A673 (cell line): ENCODE data around the gene CD79A. TPM values are rescaled to one million over a fixed set of nuclear protein-coding genes. Genes with fewer than 3 reads are reported as not detected.

Source experiments
- BruUV-seq: library from RNA; stranded (reverse); fragments of 400-500 nt; replicated peaks from 2 replicates; lab custom pipeline; 2021; lab: Mats Ljungman, UMichigan
- CTCF ChIA-PET: fragments of 300-600 bp; sonication (Branson Sonifier 250); formaldehyde crosslinking; loops from one replicate; lab custom pipeline; 2022; ENCODE audit warnings: antibody characterized with exemption; lab: Charles Lee
- POLR2A ChIA-PET: fragments of 300-600 bp; sonication (Branson Sonifier 250); formaldehyde crosslinking; loops from one replicate; lab custom pipeline; 2022; ENCODE audit warnings: antibody characterized with exemption; ENCODE audit not compliant: low non-redundant PET; lab: Charles Lee
- DNase-seq: peaks from one replicate; pipeline ENCODE4 v3.0.0-alpha.2; 2015; ENCODE audit warnings: low spot score
- H3K27ac ChIP-seq: fragments of 200-600 bp; sonication (generic); 2 replicates; pipeline ENCODE4 v1.5.1; 2016; ENCODE audit warnings: mixed run types, low read depth, mild to moderate bottlenecking, mixed read lengths, antibody characterized with exemption, low read length; ENCODE audit not compliant: poor library complexity, severe bottlenecking
- H3K27me3 ChIP-seq: fragments of 200-600 bp; sonication (generic); replicated peaks from 2 replicates; pipeline ENCODE4 v1.6.1; 2017; ENCODE audit warnings: mixed run types, low read depth, mild to moderate bottlenecking, mixed read lengths, antibody characterized with exemption, low read length; ENCODE audit not compliant: insufficient read depth, poor library complexity
- H3K36me3 ChIP-seq: fragments of 200-600 bp; sonication (generic); 2 replicates; pipeline ENCODE4 v1.6.1; 2016; ENCODE audit warnings: mixed run types, mild to moderate bottlenecking, mixed read lengths, antibody characterized with exemption, low read length; ENCODE audit not compliant: insufficient read depth, poor library complexity, severe bottlenecking
- H3K4me1 ChIP-seq: fragments of 200-600 bp; sonication (generic); 2 replicates; pipeline ENCODE4 v1.6.1; 2017; ENCODE audit warnings: mixed run types, mild to moderate bottlenecking, mixed read lengths, antibody characterized with exemption, low read length; ENCODE audit not compliant: insufficient read depth, poor library complexity, severe bottlenecking
- H3K4me3 ChIP-seq: fragments of 200-600 bp; sonication (generic); 2 replicates; pipeline ENCODE4 v1.5.1; 2016; ENCODE audit warnings: low read depth, mixed run types, mild to moderate bottlenecking, mixed read lengths, low read length; ENCODE audit not compliant: poor library complexity, severe bottlenecking
- H3K9me3 ChIP-seq: fragments of 200-600 bp; sonication (generic); 2 replicates; pipeline ENCODE4 v1.6.1; 2016; ENCODE audit warnings: mixed run types, low read depth, mild to moderate bottlenecking, mixed read lengths, antibody characterized with exemption, low read length; ENCODE audit not compliant: poor library complexity, severe bottlenecking
- CTCF ChIP-seq: fragments of 300-800, 200-600 bp; sonication (generic); conservative IDR thresholded peaks from 2 replicates; pipeline ENCODE4 v1.5.1; 2017; ENCODE audit warnings: low read depth, mild to moderate bottlenecking, antibody characterized with exemption, low read length, moderate library complexity, mixed read lengths
- EZH2 ChIP-seq: fragments of 200-600 bp; sonication (generic); IDR thresholded peaks from 2 replicates; pipeline ENCODE4 v1.6.1; 2017; ENCODE audit warnings: borderline replicate concordance, low read depth, mild to moderate bottlenecking, mixed read lengths, antibody characterized with exemption, low read length; ENCODE audit not compliant: poor library complexity, severe bottlenecking
- intact Hi-C: fragments of 100-400 bp; cut with micrococcal nuclease; formaldehyde crosslinking; loops from one replicate; pipeline ENCODE4 v1.10.0; 2022; ENCODE audit not compliant: unreplicated experiment
- total RNA-seq: library from RNA; stranded (reverse); gene quantifications from 2 replicates; pipeline ENCODE4 v1.2.3, GENCODE V29; 2021

Gene CD79A
- total RNA-seq, 1 experiment from 2014 or later, result 17.8 TPM

GRCh38 chr19:41882568-41883462 is 5.7 kb downstream of the CD79A start, which contains the start of gene ARHGEF1:
Gene ARHGEF1, plus strand, starts transcription at chr19:41883184. Its CDS starts 4,899 bp downstream, at chr19:41888083.
- H3K27ac ChIP-seq, result peak within 1 kb of the TSS; percentile 91
- CTCF ChIA-PET, result no interaction called here
- intact Hi-C loops, result loop anchor here (1.0 to 5.0 kb wide), 3 partner anchors 24 to 149 kb away; no protein-coding TSS in a partner anchor

GRCh38 chr19:41883463-41883820 is 6.4 kb downstream of the CD79A start:
- intact Hi-C loops, result loop anchor here (1.0 to 5.0 kb wide), 3 partner anchors 24 to 149 kb away; no protein-coding TSS in a partner anchor
- DNase-seq, result no peak
- ChIA-PET POLR2A (no interaction called here), CTCF (no interaction called here)
- Histone ChIP-seq H3K27ac (peak overlapping the region; percentile 91), H3K9me3 (no peaks in the 10 kb centered on the region), H3K4me1 (peaks cover 72% of the 10 kb centered on the region), H3K4me3 (peak overlapping the region; percentile 84), H3K27me3 (no peaks in the 10 kb centered on the region), H3K36me3 (no peaks in the 10 kb centered on the region)
- BruUV-seq, result no TSS peak
- TF ChIP-seq CTCF (no peak), EZH2 (no peak)

More at GRCh38 chr19:41882568-41883462, 5.7 kb downstream of the CD79A start, which contains the start of gene ARHGEF1:
- Histone ChIP-seq H3K36me3 (no peaks in the 10 kb centered on the region), H3K4me1 (peaks cover 75% of the 10 kb centered on the region), H3K4me3 (peak within 1 kb of the TSS; percentile 84), H3K9me3 (no peaks in the 10 kb centered on the region), H3K27me3 (no peaks in the 10 kb centered on the region)
- BruUV-seq, result no TSS peak
- TF ChIP-seq EZH2 (no peak), CTCF (no peak)
- DNase-seq, result peak; percentile 56
- POLR2A ChIA-PET, result no interaction called here

DNA sequence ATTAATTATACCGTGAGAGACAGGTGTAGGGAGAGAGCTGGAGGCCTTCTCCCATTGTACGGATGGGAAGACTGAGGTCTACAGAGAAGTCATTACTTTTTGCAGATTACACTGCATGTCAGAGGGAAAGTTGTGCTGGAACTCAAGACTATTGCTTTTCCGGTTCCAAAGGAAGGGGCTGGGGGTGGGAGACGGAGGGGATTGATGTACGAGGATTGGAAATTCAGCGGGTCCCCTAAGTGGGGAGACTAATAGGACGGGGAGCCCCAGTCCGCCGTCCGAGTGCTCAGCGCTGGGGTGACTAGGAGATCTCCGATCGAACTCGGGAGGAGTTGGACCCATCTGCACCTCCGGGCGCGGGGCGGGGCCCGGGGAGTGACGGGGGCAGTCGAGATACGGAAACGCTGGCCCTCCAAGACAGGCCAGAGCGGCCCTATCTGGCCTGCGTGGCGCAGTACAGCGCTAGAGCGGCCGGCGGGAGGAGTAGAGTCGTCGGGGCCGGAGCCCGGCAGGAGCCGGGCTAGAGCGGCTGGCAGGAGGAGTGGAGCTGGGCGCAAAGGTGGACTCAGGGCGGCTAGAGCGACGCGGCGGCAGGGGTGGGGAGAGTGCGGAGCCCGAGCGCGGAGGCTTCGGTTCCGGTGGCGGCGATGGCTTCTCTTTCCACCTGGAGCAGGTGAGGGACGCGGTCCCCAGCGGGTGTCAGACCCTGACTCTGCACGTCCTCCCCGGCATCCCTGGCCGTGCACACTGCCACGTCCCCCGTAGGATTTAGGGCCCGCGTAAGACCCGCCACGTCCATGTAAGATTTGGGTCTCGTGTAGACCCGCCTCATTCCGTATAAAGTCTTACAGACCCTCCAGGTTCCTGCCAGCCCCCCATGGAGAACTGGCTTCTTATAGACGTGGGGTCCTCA is 7.0 kb downstream of the CD79A start:
- TSS peak; percentile 77 for BruUV-seq
- peak; percentile 99 for DNase-seq
- Histone ChIP-seq H3K36me3 (peaks cover 1% of the 10 kb centered on the region), H3K4me3 (peak overlapping the region; percentile 84), H3K9me3 (no peaks in the 10 kb centered on the region), H3K27ac (peak overlapping the region; percentile 91), H3K4me1 (peaks cover 65% of the 10 kb centered on the region), H3K27me3 (no peaks in the 10 kb centered on the region)
- intact Hi-C loops, result loop anchor here (1.0 to 5.0 kb wide), 3 partner anchors 25 to 148 kb away; no protein-coding TSS in a partner anchor
- POLR2A ChIA-PET, result no interaction called here
- no peak for TF ChIP-seq EZH2
- TF ChIP-seq CTCF, result no peak
- CTCF ChIA-PET, result interaction anchor here (1.0 kb wide), 1 partner anchor 11 kb away, joined by 6 read pairs; no protein-coding TSS in a partner anchor
